Measurements from ENCODE around the gene CNTFR. TPM values are rescaled to one million over a fixed set of nuclear protein-coding genes. Genes with fewer than 3 reads are reported as not detected.

Gene CNTFR
- total RNA-seq, 1 experiment from 2014 or later, result 2.7 TPM

- Histone ChIP-seq H3K9me3 (ENCODE audit: control insufficient read depth, insufficient read depth, low read depth, low read length) (no peaks in the 10 kb centered on the region), H3K4me1 (ENCODE audit: control insufficient read depth, insufficient read depth, low read length) (no peaks in the 10 kb centered on the region; the same call in 1 of the 2 replicates), H3K4me3 (ENCODE audit: low read depth in 2 of 2, low read length in 2 of 2) (no peak overlapping the region), H3K36me3 (ENCODE audit: control insufficient read depth, insufficient read depth, low read length) (no peaks in the 10 kb centered on the region), H3K27ac (ENCODE audit: low read length) (no peak overlapping the region), H3K27me3 (ENCODE audit: control insufficient read depth, insufficient read depth, low read length) (peaks cover 4% of the 10 kb centered on the region; the same call in 1 of the 2 replicates)
- no TSS peak for BruUV-seq (replicated peaks)
- in situ Hi-C loops (cut with HindIII; ENCODE audit: low pct_unique_long_range_greater_than_20kb, low sequenced_read_pairs) (no loop called here), intact Hi-C loops (cut with micrococcal nuclease; ENCODE audit: unreplicated experiment) (loop anchor here (5.0 kb wide), 1 partner anchor 183 kb away; no protein-coding TSS in a partner anchor)
- DNase-seq (ENCODE audit: low read depth, low spot score) (no peak), ATAC-seq (0 out of 2 replicates have a peak, but pooled peaks have one; percentile 14)
- POLR2A ChIA-PET, result no interaction called here
- CTCF ChIA-PET, result interaction anchor here (1.0 to 1.8 kb wide), 2 partner anchors 22 to 181 kb away, joined by 4 to 5 read pairs; no protein-coding TSS in a partner anchor
- TF ChIP-seq REST (IDR thresholded peaks at IDR 0.05; ENCODE audit: insufficient read depth in 1 of 2, low read depth in 2 of 2, low read length in 1 of 2) (no peak), TCF7L2 (IDR thresholded peaks at IDR 0.05; ENCODE audit: low read depth, low read length) (no peak), POLR2AphosphoS5 (IDR thresholded peaks at IDR 0.05; ENCODE audit: low read depth, low read length) (no peak), SIN3A (IDR thresholded peaks at IDR 0.05; ENCODE audit: borderline replicate concordance, insufficient read depth, low read depth, low read length) (no peak)
- TF ChIP-seq, protein P1, sequence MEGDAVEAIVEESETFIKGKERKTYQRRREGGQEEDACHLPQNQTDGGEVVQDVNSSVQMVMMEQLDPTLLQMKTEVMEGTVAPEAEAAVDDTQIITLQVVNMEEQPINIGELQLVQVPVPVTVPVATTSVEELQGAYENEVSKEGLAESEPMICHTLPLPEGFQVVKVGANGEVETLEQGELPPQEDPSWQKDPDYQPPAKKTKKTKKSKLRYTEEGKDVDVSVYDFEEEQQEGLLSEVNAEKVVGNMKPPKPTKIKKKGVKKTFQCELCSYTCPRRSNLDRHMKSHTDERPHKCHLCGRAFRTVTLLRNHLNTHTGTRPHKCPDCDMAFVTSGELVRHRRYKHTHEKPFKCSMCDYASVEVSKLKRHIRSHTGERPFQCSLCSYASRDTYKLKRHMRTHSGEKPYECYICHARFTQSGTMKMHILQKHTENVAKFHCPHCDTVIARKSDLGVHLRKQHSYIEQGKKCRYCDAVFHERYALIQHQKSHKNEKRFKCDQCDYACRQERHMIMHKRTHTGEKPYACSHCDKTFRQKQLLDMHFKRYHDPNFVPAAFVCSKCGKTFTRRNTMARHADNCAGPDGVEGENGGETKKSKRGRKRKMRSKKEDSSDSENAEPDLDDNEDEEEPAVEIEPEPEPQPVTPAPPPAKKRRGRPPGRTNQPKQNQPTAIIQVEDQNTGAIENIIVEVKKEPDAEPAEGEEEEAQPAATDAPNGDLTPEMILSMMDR (IDR thresholded peaks at IDR 0.05), result no peak
Observed at GRCh38 chr9:34584970-34585369, 4.6 kb downstream of the CNTFR start.

- intact Hi-C loops (cut with micrococcal nuclease; ENCODE audit: unreplicated experiment), result no loop called here
- Histone ChIP-seq H3K27ac (ENCODE audit: low read length) (no peak overlapping the region), H3K36me3 (ENCODE audit: control insufficient read depth, insufficient read depth, low read length) (no peaks in the 10 kb centered on the region), H3K9me3 (ENCODE audit: control insufficient read depth, insufficient read depth, low read depth, low read length) (no peaks in the 10 kb centered on the region), H3K27me3 (ENCODE audit: control insufficient read depth, insufficient read depth, low read length) (no peaks in the 10 kb centered on the region; the same call in 1 of the 2 replicates), H3K4me1 (ENCODE audit: control insufficient read depth, insufficient read depth, low read length) (no peaks in the 10 kb centered on the region), H3K4me3 (ENCODE audit: low read depth in 2 of 2, low read length in 2 of 2) (no peak overlapping the region)
- TF ChIP-seq, protein P1 (IDR thresholded peaks at IDR 0.05), result no peak
- TF ChIP-seq POLR2AphosphoS5 (IDR thresholded peaks at IDR 0.05; ENCODE audit: low read depth, low read length) (no peak), SIN3A (IDR thresholded peaks at IDR 0.05; ENCODE audit: borderline replicate concordance, insufficient read depth, low read depth, low read length) (no peak), TCF7L2 (IDR thresholded peaks at IDR 0.05; ENCODE audit: low read depth, low read length) (no peak), REST (IDR thresholded peaks at IDR 0.05; ENCODE audit: insufficient read depth in 1 of 2, low read depth in 2 of 2, low read length in 1 of 2) (no peak)
- no peak for DNase-seq (ENCODE audit: low read depth, low spot score)
- ATAC-seq, result no peak
- in situ Hi-C loops (cut with HindIII; ENCODE audit: low pct_unique_long_range_greater_than_20kb, low sequenced_read_pairs), result no loop called here
- CTCF ChIA-PET, result interaction anchor here (0.6 to 2.5 kb wide), 2 partner anchors 20 to 86 kb away, joined by 3 to 12 read pairs; no protein-coding TSS in a partner anchor
- no TSS peak for BruUV-seq (replicated peaks)
- POLR2A ChIA-PET, result interaction anchor here (0.5 to 0.6 kb wide), 3 partner anchors 21 to 352 kb away, joined by 4 to 7 read pairs (median 4); no protein-coding TSS in a partner anchor
Observed at GRCh38 chr9:34582787-34583186, 6.7 kb downstream of the CNTFR start.
